MG63 (cell line): ENCODE measurements around the gene WDR54. TPM values are rescaled to one million over a fixed set of nuclear protein-coding genes. Genes with fewer than 3 reads are reported as not detected.
"Not testable (repeated sequence)": the region's sequence is repeated elsewhere in the genome, so short reads cannot be mapped to it uniquely, and the experiment has no call there.

Source experiments
- DNase-seq: peaks from one replicate; pipeline ENCODE4 v3.0.0-alpha.2; 2020
- H3K27me3 ChIP-seq: fragments of 250-450 bp; sonication (Bioruptor Pico); 2 replicates; pipeline ENCODE4 v1.5.1; 2020; ENCODE audit warnings: mild to moderate bottlenecking, moderate library complexity
- H3K36me3 ChIP-seq: fragments of 250-450 bp; sonication (Bioruptor Pico); 2 replicates; pipeline ENCODE4 v1.5.1; 2020; ENCODE audit warnings: mild to moderate bottlenecking, moderate library complexity
- H3K4me3 ChIP-seq: fragments of 250-450 bp; sonication (Bioruptor Pico); 2 replicates; pipeline ENCODE4 v1.5.1; 2020; ENCODE audit warnings: mild to moderate bottlenecking, moderate library complexity
- H3K9me3 ChIP-seq: fragments of 250-450 bp; sonication (Bioruptor Pico); 2 replicates; pipeline ENCODE4 v1.5.1; 2020; ENCODE audit warnings: mild to moderate bottlenecking, moderate library complexity
- total RNA-seq: library from RNA; depleted of rRNA; stranded (reverse); fragments of >200 nt; shearing (Covaris generic); gene quantifications from 2 replicates; pipeline ENCODE4 v1.2.3, GENCODE V29; 2014; ENCODE audit warnings: low replicate concordance

WDR54 gene
- total RNA-seq, 1 experiment from 2014 or later: 26.9 TPM

GRCh38 chr2:74420443-74421103, 957 bp upstream of the WDR54 start:
- DNase-seq, H3K36me3 ChIP-seq, H3K27me3 ChIP-seq, H3K9me3 ChIP-seq: not testable (repeated sequence)
- peak overlapping the region; percentile 58 for H3K4me3 ChIP-seq

- Histone ChIP-seq H3K9me3 (no peaks in the 10 kb centered on the region), H3K36me3 (peaks cover 3% of the 10 kb centered on the region; the same call in 1 of the 2 replicates), H3K27me3 (no peaks in the 10 kb centered on the region), H3K4me3 (no peak overlapping the region)
- DNase-seq: no peak
These were observed 1.9 kb downstream of the WDR54 start for GRCh38 chr2:74423231-74424095.

- Histone ChIP-seq H3K9me3 (no peaks in the 10 kb centered on the region), H3K4me3 (no peak overlapping the region), H3K36me3 (peaks cover 6% of the 10 kb centered on the region; the same call in 1 of the 2 replicates), H3K27me3 (no peaks in the 10 kb centered on the region)
- no peak for DNase-seq
These were observed 2.8 kb downstream of the WDR54 start for GRCh38 chr2:74424139-74424992.

- Histone ChIP-seq H3K9me3 (no peaks in the 10 kb centered on the region), H3K36me3 (peaks cover 6% of the 10 kb centered on the region; the same call in 1 of the 2 replicates), H3K27me3 (no peaks in the 10 kb centered on the region), H3K4me3 (no peak overlapping the region)
- DNase-seq: no peak
These were observed 3.5 kb downstream of the WDR54 start for GRCh38 chr2:74424995-74425406.

GRCh38 chr2:74425523-74425922, 4.0 kb downstream of the WDR54 start:
- no peak for DNase-seq
- H3K4me3 ChIP-seq: no peak overlapping the region
- H3K27me3 ChIP-seq: no peaks in the 10 kb centered on the region
- no peaks in the 10 kb centered on the region for H3K9me3 ChIP-seq
- H3K36me3 ChIP-seq: peaks cover 6% of the 10 kb centered on the region; the same call in 1 of the 2 replicates

- Histone ChIP-seq H3K4me3 (no peak overlapping the region), H3K36me3 (peaks cover 6% of the 10 kb centered on the region; the same call in 1 of the 2 replicates), H3K9me3 (no peaks in the 10 kb centered on the region), H3K27me3 (no peaks in the 10 kb centered on the region)
- DNase-seq: no peak
These were observed 4.7 kb downstream of the WDR54 start for GRCh38 chr2:74426181-74426758.

GRCh38 chr2:74427551-74427950, 6.0 kb downstream of the WDR54 start:
- Histone ChIP-seq H3K36me3 (peaks cover 6% of the 10 kb centered on the region; the same call in 1 of the 2 replicates), H3K27me3 (no peaks in the 10 kb centered on the region), H3K4me3 (no peak overlapping the region), H3K9me3 (no peaks in the 10 kb centered on the region)
- no peak for DNase-seq

GRCh38 chr2:74428675-74429074, 7.1 kb downstream of the WDR54 start:
- no peaks in the 10 kb centered on the region for H3K9me3 ChIP-seq
- no peak for DNase-seq
- H3K36me3 ChIP-seq: peaks cover 6% of the 10 kb centered on the region; the same call in 1 of the 2 replicates
- H3K27me3 ChIP-seq: no peaks in the 10 kb centered on the region
- H3K4me3 ChIP-seq: no peak overlapping the region

GRCh38 chr2:74429487-74430451, 8.2 kb downstream of the WDR54 start:
- DNase-seq: peak; percentile 18
- no peaks in the 10 kb centered on the region for H3K9me3 ChIP-seq
- H3K27me3 ChIP-seq: no peaks in the 10 kb centered on the region
- no peak overlapping the region for H3K4me3 ChIP-seq
- H3K36me3 ChIP-seq: peaks cover 6% of the 10 kb centered on the region

GRCh38 chr2:74430502-74430901, 9.0 kb downstream of the WDR54 start:
- DNase-seq: no peak
- H3K9me3 ChIP-seq: no peaks in the 10 kb centered on the region
- no peak overlapping the region for H3K4me3 ChIP-seq
- no peaks in the 10 kb centered on the region for H3K27me3 ChIP-seq
- peaks cover 6% of the 10 kb centered on the region for H3K36me3 ChIP-seq

- no peak overlapping the region for H3K4me3 ChIP-seq
- DNase-seq: no peak
These were observed 14.7 kb downstream of the WDR54 start for GRCh38 chr2:74436111-74436805.

GRCh38 chr2:74436848-74437695, 15.5 kb downstream of the WDR54 start:
- H3K36me3 ChIP-seq: no peaks in the 10 kb centered on the region; the same call in none of the 2 replicates
- no peak for DNase-seq

More at GRCh38 chr2:74436111-74436805, 14.7 kb downstream of the WDR54 start:
- Histone ChIP-seq H3K36me3 (no peaks in the 10 kb centered on the region; the same call in none of the 2 replicates), H3K9me3 (no peaks in the 10 kb centered on the region), H3K27me3 (no peaks in the 10 kb centered on the region)

GRCh38 chr2:74438248-74438647, 16.7 kb downstream of the WDR54 start:
- Histone ChIP-seq H3K9me3 (no peaks in the 10 kb centered on the region), H3K4me3 (no peak overlapping the region), H3K27me3 (no peaks in the 10 kb centered on the region), H3K36me3 (no peaks in the 10 kb centered on the region; the same call in none of the 2 replicates)
- no peak for DNase-seq

More at GRCh38 chr2:74436848-74437695, 15.5 kb downstream of the WDR54 start:
- Histone ChIP-seq H3K4me3 (no peak overlapping the region), H3K27me3 (no peaks in the 10 kb centered on the region), H3K9me3 (no peaks in the 10 kb centered on the region)

GRCh38 chr2:74439373-74439772, 17.8 kb downstream of the WDR54 start:
- DNase-seq: no peak
- H3K4me3 ChIP-seq: peak overlapping the region; percentile 53
- H3K27me3 ChIP-seq: no peaks in the 10 kb centered on the region

More at GRCh38 chr2:74439373-74439772, 17.8 kb downstream of the WDR54 start:
- Histone ChIP-seq H3K36me3 (no peaks in the 10 kb centered on the region; the same call in none of the 2 replicates), H3K9me3 (no peaks in the 10 kb centered on the region)
